T-helper 1 cell treated with Interleukin-12 subunit alpha and Interleukin-12 subunit beta and Interleukin-4 antibody, amounts not matched to agents 30 μg/mL and 1 μg/mL, for 36 hours (primary cell): Measurements from ENCODE around the gene CHRNA10.

Experiments used
- H3K27ac Mint-ChIP-seq: one replicate; pipeline ENCODE4 v1.8.0; 2021; ENCODE audit warnings: mild to moderate bottlenecking, mixed read lengths
- H3K27me3 Mint-ChIP-seq: one replicate; pipeline ENCODE4 v1.8.0; 2021; ENCODE audit warnings: low read depth, mixed read lengths
- H3K36me3 Mint-ChIP-seq: one replicate; pipeline ENCODE4 v1.8.0; 2021; ENCODE audit warnings: low read depth, mixed read lengths
- H3K4me1 Mint-ChIP-seq: one replicate; pipeline ENCODE4 v1.8.0; 2021; ENCODE audit warnings: low read depth, mixed read lengths
- H3K4me3 Mint-ChIP-seq: one replicate; pipeline ENCODE4 v1.8.0; 2021; ENCODE audit warnings: mild to moderate bottlenecking, moderate library complexity, mixed read lengths
- H3K9me3 Mint-ChIP-seq: one replicate; pipeline ENCODE4 v1.8.0; 2021; ENCODE audit warnings: mixed read lengths

The CHRNA10 gene

DNA sequence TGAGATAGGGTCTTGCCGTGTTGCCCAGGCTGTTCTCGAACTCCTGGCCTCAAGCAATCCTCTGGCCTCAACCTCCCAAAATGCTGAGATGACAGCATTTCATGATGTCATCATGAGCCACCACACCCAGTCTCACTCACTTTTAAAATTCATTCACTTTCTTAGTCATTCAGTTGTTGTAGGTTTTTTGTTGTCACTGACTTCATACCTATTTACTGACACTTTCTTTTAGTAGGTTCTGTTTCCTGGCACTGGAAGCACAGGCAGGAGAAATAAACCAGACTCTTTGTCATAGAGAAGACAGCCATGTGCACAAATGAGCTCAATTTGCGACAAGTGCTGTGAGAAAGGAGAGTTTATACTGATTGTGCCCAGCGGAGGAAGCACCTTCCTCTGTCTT, 39.9 kb downstream of the CHRNA10 start:
- Mint-ChIP-seq H3K4me3 (no peak overlapping the region), H3K4me1 (no peaks in the 10 kb centered on the region), H3K36me3 (no peaks in the 10 kb centered on the region), H3K9me3 (no peaks in the 10 kb centered on the region), H3K27ac (no peak overlapping the region), H3K27me3 (peaks cover 6% of the 10 kb centered on the region)

DNA sequence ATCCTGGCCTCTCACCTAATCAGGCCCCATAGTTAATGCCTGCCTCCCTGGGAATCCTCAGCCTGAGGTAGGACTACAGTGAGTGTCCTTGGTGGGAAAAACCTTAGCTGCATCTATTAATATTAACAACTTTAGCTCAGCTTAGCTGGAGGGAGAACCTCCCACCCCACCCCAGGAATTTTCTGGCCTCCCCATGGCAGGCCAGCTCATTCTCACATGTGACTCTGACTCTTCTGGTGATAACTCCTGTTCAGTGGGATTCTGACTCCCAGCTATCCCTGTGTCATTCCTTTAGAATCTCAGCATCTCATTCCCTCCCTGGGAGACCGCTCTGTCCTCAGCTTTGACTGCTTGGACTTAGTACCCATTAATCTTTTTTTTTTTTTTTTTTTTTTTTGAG, 43.9 kb downstream of the CHRNA10 start:
- H3K27me3 Mint-ChIP-seq, result peaks cover 6% of the 10 kb centered on the region
- H3K4me1 Mint-ChIP-seq, result no peaks in the 10 kb centered on the region
- no peak overlapping the region for H3K27ac Mint-ChIP-seq
- no peak overlapping the region for H3K4me3 Mint-ChIP-seq
- H3K36me3 Mint-ChIP-seq, result no peaks in the 10 kb centered on the region
- no peaks in the 10 kb centered on the region for H3K9me3 Mint-ChIP-seq

DNA sequence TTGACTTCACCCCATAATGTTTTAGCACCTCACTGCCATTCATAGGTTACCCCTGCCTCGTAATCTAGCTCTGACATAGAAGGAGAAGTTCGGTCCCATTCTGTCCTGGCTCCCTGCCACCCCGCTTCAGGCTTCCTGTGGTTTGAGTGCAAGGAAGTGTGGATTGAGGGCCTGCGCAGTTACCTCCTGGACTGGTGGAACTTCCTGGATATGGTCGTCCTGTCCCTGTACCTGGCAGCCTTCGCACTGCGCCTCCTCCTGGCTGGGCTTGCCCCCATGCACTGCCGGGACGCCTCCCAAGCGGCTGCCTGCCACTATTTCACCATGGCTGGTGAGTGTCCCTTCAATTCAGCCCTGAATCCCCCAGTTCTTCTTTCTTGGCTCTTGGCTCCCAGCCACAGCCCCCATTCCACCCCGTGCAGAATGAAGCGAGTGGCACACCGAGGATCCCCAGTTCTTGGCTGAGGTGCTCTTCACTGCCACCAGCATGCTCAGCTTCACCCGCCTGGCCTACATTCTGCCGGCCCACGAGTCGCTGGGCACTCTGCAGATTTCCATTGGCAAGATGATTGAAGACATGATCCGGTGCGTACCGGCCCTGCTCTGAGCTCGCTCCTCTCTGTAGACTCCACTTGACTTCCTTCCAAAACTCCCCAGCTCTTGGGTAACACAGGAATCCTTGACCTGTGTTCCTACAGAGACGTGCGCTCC, 44.8 kb downstream of the CHRNA10 start:
- Mint-ChIP-seq H3K27ac (no peak overlapping the region), H3K4me3 (no peak overlapping the region), H3K36me3 (no peaks in the 10 kb centered on the region), H3K9me3 (no peaks in the 10 kb centered on the region), H3K27me3 (peaks cover 6% of the 10 kb centered on the region), H3K4me1 (no peaks in the 10 kb centered on the region)

DNA sequence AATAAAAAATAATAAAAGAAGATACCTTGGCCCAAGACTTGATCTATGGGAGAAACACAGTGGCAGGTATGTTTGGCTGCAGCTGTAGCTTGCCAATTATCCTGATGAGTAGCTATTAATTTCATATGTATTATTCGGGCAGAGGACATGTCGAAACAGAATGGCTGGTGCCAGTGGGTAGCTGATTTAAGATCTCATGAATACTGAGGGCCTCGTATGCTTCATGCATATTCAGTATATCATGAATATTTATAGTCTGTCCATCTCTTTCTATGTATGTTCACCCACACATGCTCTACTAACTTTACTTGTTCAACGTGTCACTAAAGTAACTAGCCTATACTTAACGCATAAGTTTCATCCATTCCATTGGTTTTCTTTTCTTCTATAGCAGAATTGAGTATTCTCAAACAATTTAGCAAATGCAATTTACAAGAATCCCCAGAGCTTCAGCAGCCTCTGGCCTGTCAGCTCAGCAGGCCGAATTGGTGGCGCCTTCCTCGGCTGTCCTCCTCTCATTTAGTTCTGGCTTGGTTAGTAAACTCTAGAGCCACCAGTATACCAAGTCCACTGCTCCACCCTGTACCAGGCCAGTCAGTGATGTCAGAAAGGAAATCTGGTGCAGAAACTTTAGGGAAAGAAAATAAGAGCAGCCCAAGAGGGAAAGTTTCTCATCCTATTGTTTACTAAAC, 47.3 kb downstream of the CHRNA10 start:
- H3K4me1 Mint-ChIP-seq, result no peaks in the 10 kb centered on the region
- no peaks in the 10 kb centered on the region for H3K36me3 Mint-ChIP-seq
- no peaks in the 10 kb centered on the region for H3K9me3 Mint-ChIP-seq
- no peak overlapping the region for H3K27ac Mint-ChIP-seq
- H3K4me3 Mint-ChIP-seq, result no peak overlapping the region
- H3K27me3 Mint-ChIP-seq, result peaks cover 6% of the 10 kb centered on the region

DNA sequence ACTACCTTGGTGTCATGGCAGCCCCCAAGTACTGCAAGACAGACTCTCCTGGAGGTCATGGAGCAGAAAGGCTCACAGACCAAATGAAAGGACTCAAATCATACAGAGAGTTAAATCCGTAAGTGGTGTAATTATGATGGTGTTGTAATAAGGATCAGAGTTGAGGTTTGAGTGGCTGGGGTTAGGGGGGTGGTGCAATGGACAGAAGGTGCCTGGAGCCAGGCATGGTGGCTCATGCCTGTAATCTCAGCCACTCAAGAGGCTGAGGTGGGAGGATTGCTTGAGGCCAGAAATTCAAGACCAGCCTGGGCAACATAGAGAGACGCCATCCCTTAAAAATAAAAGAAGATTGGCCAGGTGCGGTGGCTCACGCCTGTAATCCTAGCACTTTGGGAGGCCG, 48.1 kb downstream of the CHRNA10 start:
- no peak overlapping the region for H3K4me3 Mint-ChIP-seq
- H3K4me1 Mint-ChIP-seq, result no peaks in the 10 kb centered on the region
- no peak overlapping the region for H3K27ac Mint-ChIP-seq
- no peaks in the 10 kb centered on the region for H3K9me3 Mint-ChIP-seq
- H3K36me3 Mint-ChIP-seq, result no peaks in the 10 kb centered on the region
- peaks cover 6% of the 10 kb centered on the region for H3K27me3 Mint-ChIP-seq

DNA sequence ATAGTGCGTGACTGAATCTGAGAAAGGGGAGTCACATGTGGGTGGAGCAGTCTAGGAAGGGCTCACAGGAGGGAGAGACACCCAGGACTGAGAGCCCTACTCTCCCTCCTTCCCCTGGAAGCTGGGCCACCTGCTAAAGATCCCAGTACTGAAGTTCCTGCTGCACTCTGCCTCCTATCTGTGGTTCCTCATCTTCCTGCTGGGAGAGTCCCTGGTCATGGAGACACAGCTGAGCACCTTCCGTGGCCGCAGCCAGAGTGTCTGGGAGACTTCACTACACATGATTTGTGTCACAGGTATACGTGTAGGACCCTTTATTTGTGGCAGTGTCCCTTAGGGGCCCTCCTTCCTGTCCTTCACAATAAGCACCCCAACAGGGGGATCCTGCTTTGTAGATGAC, 48.7 kb downstream of the CHRNA10 start:
- Mint-ChIP-seq H3K4me3 (no peak overlapping the region), H3K4me1 (no peaks in the 10 kb centered on the region), H3K27ac (no peak overlapping the region), H3K36me3 (no peaks in the 10 kb centered on the region), H3K27me3 (peaks cover 6% of the 10 kb centered on the region), H3K9me3 (no peaks in the 10 kb centered on the region)

DNA sequence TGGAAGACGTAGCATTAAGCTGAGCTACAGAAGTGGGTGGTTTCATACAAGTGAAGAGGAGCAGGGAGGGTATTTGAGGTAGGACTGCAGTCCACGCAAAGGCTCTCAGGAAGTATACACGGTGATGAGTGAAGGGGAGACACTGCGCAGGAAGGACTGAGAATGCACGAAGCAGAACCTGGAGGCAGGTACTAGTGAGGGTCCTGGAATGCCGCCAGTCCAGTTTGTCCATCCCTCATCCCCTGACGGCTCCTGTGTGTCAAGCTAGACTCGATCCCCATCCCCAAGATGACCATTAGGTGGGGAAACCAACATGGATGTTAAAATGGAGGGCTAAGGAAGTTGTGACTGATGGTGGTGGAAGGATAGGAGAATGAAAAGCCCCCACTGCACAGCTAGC, 53.2 kb downstream of the CHRNA10 start:
- Mint-ChIP-seq H3K36me3 (no peaks in the 10 kb centered on the region), H3K27ac (no peak overlapping the region), H3K9me3 (no peaks in the 10 kb centered on the region), H3K4me3 (no peak overlapping the region), H3K4me1 (peaks cover 12% of the 10 kb centered on the region), H3K27me3 (no peaks in the 10 kb centered on the region)

- Mint-ChIP-seq H3K27me3 (no peaks in the 10 kb centered on the region), H3K27ac (no peak overlapping the region), H3K4me1 (peaks cover 12% of the 10 kb centered on the region), H3K36me3 (no peaks in the 10 kb centered on the region), H3K4me3 (no peak overlapping the region), H3K9me3 (peaks cover 5% of the 10 kb centered on the region)
Observed at GRCh38 chr11:3616721-3617460, 54.3 kb downstream of the CHRNA10 start.

- Mint-ChIP-seq H3K4me3 (no peak overlapping the region), H3K27me3 (no peaks in the 10 kb centered on the region), H3K36me3 (no peaks in the 10 kb centered on the region), H3K9me3 (peaks cover 7% of the 10 kb centered on the region), H3K4me1 (peaks cover 12% of the 10 kb centered on the region), H3K27ac (no peak overlapping the region)
Observed at GRCh38 chr11:3615998-3616397, 55.2 kb downstream of the CHRNA10 start.
